HL-60 (cell line): ENCODE results near the gene SORT1.

Source experiments
- CTCF ChIP-seq: IDR thresholded peaks from one replicate; pipeline ENCODE4 v1.5.1; 2011; ENCODE audit warnings: low read length, control low read depth, inconsistent platforms; ENCODE audit not compliant: insufficient read depth
- GABPA ChIP-seq: IDR thresholded peaks from 2 replicates; pipeline ENCODE4 v1.6.1; 2012; ENCODE audit warnings: low read depth
- POLR2AphosphoS5 ChIP-seq: IDR thresholded peaks from 2 replicates; pipeline ENCODE4 v1.6.1; 2012; ENCODE audit warnings: low read depth

- no peak for TF ChIP-seq CTCF
- TF ChIP-seq POLR2AphosphoS5 = no peak
- no peak for TF ChIP-seq GABPA
These were observed 28.5 kb downstream of the SORT1 start for GRCh38 chr1:109369167-109369746.
